C4-2B (cell line): Measurements from ENCODE around the gene MBOAT2.

Source experiments
- CTCF ChIP-seq: fragments of 450-650 bp; conservative IDR thresholded peaks from 2 replicates; pipeline ENCODE4 v1.5.1; 2017; ENCODE audit warnings: mild to moderate bottlenecking
- ZFX ChIP-seq: fragments of 450-650 bp; IDR thresholded peaks from 2 replicates; pipeline ENCODE4 v1.6.1; 2017

GRCh38 chr2:9050122-9050809, 46.8 kb upstream of the MBOAT2 start:
- TF ChIP-seq CTCF (no peak), ZFX (no peak)
